ENCODE results near the gene EIF2AK2.

- TF ChIP-seq CTCF (IDR thresholded peaks at IDR 0.05), result no peak
- TF ChIP-seq POLR2A (IDR thresholded peaks at IDR 0.05), result no peak
These were observed 35.0 kb upstream of the EIF2AK2 start for GRCh38 chr2:37191747-37192146.
